OCI-LY3 (cell line): ENCODE measurements around the gene SMIM36.

Experiments
- H2AFZ ChIP-seq: fragments of 200-600, 300-600 bp; shearing (Covaris generic); 2 replicates; pipeline ENCODE4 v1.6.0; 2014; ENCODE audit warnings: antibody characterized with exemption, low read depth, low read length
- H3K27ac ChIP-seq: fragments of 200-600, 300-600 bp; sonication (generic); 2 replicates; pipeline ENCODE4 v1.5.1; 2014; ENCODE audit warnings: mild to moderate bottlenecking, low read length, moderate library complexity, mixed read lengths
- H3K27me3 ChIP-seq: fragments of 200-600, 300-600 bp; sonication (generic); 2 replicates; pipeline ENCODE4 v1.6.1; 2014; ENCODE audit warnings: low read depth, low read length, mixed read lengths
- H3K36me3 ChIP-seq: fragments of 200-600, 300-600 bp; sonication (generic); replicated peaks from 2 replicates; pipeline ENCODE3; 2014; ENCODE audit warnings: low read depth, low read length, mixed read lengths
- H3K4me1 ChIP-seq: fragments of 300-600, 200-600 bp; sonication (generic); 2 replicates; pipeline ENCODE4 v1.6.1; 2014; ENCODE audit warnings: low read length, mixed read lengths
- H3K4me2 ChIP-seq: fragments of 200-600, 300-600 bp; sonication (generic); 2 replicates; pipeline ENCODE4 v1.6.1; 2014; ENCODE audit warnings: low read length, mixed read lengths
- H3K4me3 ChIP-seq: fragments of 300-600, 200-600 bp; sonication (generic); 2 replicates; pipeline ENCODE4 v1.5.1; 2014; ENCODE audit warnings: antibody characterized with exemption, mild to moderate bottlenecking, low read length, moderate library complexity
- H3K79me2 ChIP-seq: fragments of 300-600, 200-600 bp; shearing (Covaris generic); 2 replicates; pipeline ENCODE4 v1.6.1; 2014; ENCODE audit warnings: mild to moderate bottlenecking, low read length, mixed read lengths
- H3K9ac ChIP-seq: fragments of 300-600, 200-600 bp; shearing (Covaris generic); 2 replicates; pipeline ENCODE4 v1.6.0; 2014; ENCODE audit warnings: mild to moderate bottlenecking, low read length, moderate library complexity
- H3K9me3 ChIP-seq: fragments of 200-600, 300-600 bp; shearing (Covaris generic); 2 replicates; pipeline ENCODE4 v1.6.1; 2014; ENCODE audit warnings: low read length, mixed read lengths; ENCODE audit not compliant: insufficient read depth
- H4K20me1 ChIP-seq: fragments of 200-600, 300-600 bp; sonication (generic); 2 replicates; pipeline ENCODE4 v1.6.1; 2016; ENCODE audit warnings: low read length, mixed read lengths; ENCODE audit not compliant: insufficient read depth
- CTCF ChIP-seq: fragments of 200-600, 300-600 bp; sonication (generic); IDR thresholded peaks from 2 replicates; pipeline ENCODE4 v1.5.1; 2014; ENCODE audit warnings: antibody characterized with exemption, low read length, low read depth
- EZH2phosphoT487 ChIP-seq: fragments of 200-600 bp; shearing (Covaris generic); IDR thresholded peaks from 2 replicates; pipeline ENCODE4 v1.6.1; 2018; ENCODE audit warnings: antibody characterized with exemption, mixed run types, low read depth

The SMIM36 gene

DNA sequence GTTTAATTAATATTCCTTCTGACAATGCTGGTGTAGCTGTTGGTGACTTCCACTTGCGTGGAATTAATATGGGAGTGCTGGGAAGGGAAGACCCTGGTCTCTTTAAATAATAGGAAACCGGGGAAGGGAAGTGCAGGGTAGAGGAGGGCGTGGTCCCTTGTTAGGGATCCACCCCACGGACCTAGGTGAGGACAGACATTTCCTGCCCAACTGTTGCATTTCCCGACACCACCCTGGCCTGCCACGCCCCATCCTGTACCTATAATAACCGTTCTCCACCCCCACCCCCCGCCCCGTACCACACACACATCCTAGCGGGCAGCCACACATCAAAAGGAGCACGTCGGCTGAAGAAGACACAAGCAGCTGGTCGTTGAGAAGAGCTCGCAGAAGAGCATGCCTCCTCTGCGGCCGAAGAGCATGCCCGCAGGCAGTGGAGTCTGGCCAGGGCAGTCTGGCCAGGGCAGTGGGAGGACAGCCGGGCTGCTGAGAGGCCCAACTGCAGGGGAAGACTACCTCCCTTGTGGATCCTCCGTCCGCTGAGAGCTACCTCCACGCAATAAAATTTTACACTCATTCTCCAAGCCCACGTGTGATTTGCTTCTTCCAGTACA, 52.9 kb downstream of the SMIM36 start:
- no peaks in the 10 kb centered on the region for H4K20me1 ChIP-seq
- peaks cover 24% of the 10 kb centered on the region for H3K4me1 ChIP-seq
- H3K79me2 ChIP-seq = no peaks in the 10 kb centered on the region
- peak overlapping the region; percentile 73 for H3K4me2 ChIP-seq
- H3K9ac ChIP-seq = peak overlapping the region; percentile 25; the same call in 1 of the 2 replicates
- TF ChIP-seq EZH2phosphoT487 = no peak
- TF ChIP-seq CTCF = no peak
- H3K36me3 ChIP-seq = no peaks in the 10 kb centered on the region
- no peaks in the 10 kb centered on the region for H3K27me3 ChIP-seq
- H3K27ac ChIP-seq = no peak overlapping the region
- H3K4me3 ChIP-seq = peak overlapping the region; percentile 47
- no peaks in the 10 kb centered on the region for H3K9me3 ChIP-seq
- peak overlapping the region; percentile 72 for H2AFZ ChIP-seq

- peaks cover 19% of the 10 kb centered on the region for H3K4me1 ChIP-seq
- no peak overlapping the region for H3K4me3 ChIP-seq
- no peaks in the 10 kb centered on the region for H3K9me3 ChIP-seq
- no peaks in the 10 kb centered on the region for H3K27me3 ChIP-seq
- H3K36me3 ChIP-seq = no peaks in the 10 kb centered on the region
- no peaks in the 10 kb centered on the region for H4K20me1 ChIP-seq
- no peak overlapping the region for H2AFZ ChIP-seq
- H3K27ac ChIP-seq = no peak overlapping the region
- no peak for TF ChIP-seq CTCF
- no peak for TF ChIP-seq EZH2phosphoT487
- H3K4me2 ChIP-seq = no peak overlapping the region
- H3K9ac ChIP-seq = no peak overlapping the region
- no peaks in the 10 kb centered on the region for H3K79me2 ChIP-seq
These were observed 54.7 kb downstream of the SMIM36 start for GRCh38 chr17:55456307-55457240.

GRCh38 chr17:55454906-55455474, 56.3 kb downstream of the SMIM36 start:
- H3K4me2 ChIP-seq = no peak overlapping the region
- no peak overlapping the region for H2AFZ ChIP-seq
- TF ChIP-seq EZH2phosphoT487 (no peak), CTCF (no peak)
- H3K4me1 ChIP-seq = peaks cover 19% of the 10 kb centered on the region
- no peaks in the 10 kb centered on the region for H3K9me3 ChIP-seq
- H3K36me3 ChIP-seq = no peaks in the 10 kb centered on the region
- H3K4me3 ChIP-seq = no peak overlapping the region
- H4K20me1 ChIP-seq = no peaks in the 10 kb centered on the region
- no peaks in the 10 kb centered on the region for H3K79me2 ChIP-seq
- H3K27me3 ChIP-seq = no peaks in the 10 kb centered on the region
- no peak overlapping the region for H3K9ac ChIP-seq
- no peak overlapping the region for H3K27ac ChIP-seq
